ENCODE results near the gene RAB11FIP3.
A peak's percentile ranks its signal among the peaks of the same experiment; 100 is the strongest.

Gene RAB11FIP3

GRCh38 chr16:567373-568256 is 142.2 kb downstream of the RAB11FIP3 start:
- DNase-seq (ENCODE audit: low spot score), result no peak

DNA sequence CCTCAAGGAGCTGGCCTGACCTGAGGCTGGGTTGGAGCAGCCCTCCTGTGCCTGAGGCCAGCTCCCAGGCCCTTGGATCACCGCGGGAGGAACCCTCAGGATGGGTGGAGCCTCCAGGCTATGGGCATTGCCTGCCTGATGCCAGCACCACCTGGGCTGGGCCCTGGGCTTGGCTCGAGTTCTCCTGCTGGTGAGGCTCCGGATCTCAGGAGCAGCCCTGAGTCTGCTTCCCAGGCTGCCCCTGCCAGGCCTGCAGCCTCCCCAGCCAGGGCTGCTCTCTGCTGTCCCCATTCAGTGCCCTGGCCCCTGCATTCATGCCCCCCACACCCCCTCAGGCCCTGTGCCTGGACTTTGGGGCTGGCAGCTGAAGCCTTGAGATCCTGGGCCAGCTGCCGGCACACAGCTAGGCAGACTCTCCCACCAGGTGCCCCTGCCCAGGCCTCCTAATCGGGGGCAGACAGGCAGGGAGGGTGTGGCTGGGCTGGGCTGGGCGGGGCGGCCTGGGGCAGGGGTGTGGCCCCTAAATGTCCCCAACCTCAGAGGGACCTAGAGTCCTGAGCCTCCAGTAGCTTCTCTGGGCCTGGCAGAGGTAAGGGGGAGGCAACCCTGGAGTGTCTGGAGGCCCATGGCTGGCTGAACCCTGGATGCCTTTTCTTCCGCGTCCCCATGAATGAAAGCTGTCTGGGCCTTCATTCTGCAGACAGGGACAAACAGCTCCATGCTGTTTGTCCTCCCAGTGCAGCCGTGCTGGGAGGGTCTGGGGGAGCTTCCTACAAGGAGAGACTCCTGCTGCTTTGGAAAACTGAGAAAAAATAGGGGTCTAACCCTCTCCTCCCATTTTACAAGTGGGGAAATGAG is 143.2 kb downstream of the RAB11FIP3 start:
- no peak for DNase-seq (ENCODE audit: low spot score)

DNA sequence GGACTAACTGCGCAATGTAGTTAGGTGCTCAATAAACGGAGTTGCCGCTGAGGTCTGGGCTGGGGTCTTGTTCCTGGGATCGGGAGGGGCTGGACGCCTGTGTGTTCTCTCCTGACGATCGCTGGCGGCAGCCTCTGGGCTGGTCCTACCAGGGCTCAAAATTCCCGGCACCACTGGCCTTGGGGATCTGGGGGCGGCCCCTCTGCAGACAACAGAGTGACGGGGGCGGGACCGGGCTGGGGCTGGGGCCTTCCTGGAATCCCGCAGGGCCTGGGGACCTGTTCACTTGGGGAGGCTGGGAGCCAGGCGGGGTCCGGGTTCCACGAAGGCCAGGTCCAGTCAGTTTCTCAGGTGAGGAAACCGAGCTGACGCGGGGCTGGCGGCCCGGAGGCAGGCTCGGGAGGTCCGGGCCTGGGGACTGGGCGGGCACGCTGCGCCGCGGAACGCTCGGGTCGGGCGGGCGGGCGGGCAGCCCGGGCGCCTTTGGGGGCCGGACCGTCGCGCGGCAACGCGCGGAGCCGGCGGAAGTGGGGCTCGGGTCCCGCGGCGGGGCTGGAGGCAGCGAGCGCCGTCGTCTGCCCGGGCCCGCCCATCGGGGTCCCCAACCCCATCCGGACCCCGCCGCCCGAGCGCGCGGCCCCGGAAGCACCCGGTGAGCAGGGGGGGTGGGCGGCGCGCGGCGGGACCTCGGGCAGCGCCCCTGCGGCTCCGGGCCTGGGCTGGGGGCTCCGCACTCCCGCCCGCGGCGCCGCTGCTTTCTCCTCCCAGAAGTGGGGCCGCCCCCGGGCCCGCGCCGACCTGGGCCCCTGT is 144.2 kb downstream of the RAB11FIP3 start, which contains the start of gene PIGQ:
PIGQ (plus strand) TSS at position 524 of the 810 bp plus-strand sequence. CDS start 4,107 bp downstream, outside the sequence.
- DNase-seq (ENCODE audit: low spot score), result peak; percentile 39

Data from globus pallidus (tissue), 1 donor.